Left kidney (tissue), 2 donors: Measurements from ENCODE around the gene SLC4A8. TPM values are rescaled to one million over a fixed set of nuclear protein-coding genes. Genes with fewer than 3 reads are reported as not detected.

ENCODE experiments used
- DNase-seq: peaks from one replicate; pipeline ENCODE4 v3.0.0-alpha.2; 2013
- polyA plus RNA-seq: library from polyadenylated mRNA; unstranded; fragments of 120-200 nt; gene quantifications from one replicate; pipeline ENCODE4 v1.2.1, GENCODE V29; 2013; ENCODE audit not compliant: insufficient read length

Gene SLC4A8
- polyA plus RNA-seq, 1 donor, result 6.2 TPM

DNA sequence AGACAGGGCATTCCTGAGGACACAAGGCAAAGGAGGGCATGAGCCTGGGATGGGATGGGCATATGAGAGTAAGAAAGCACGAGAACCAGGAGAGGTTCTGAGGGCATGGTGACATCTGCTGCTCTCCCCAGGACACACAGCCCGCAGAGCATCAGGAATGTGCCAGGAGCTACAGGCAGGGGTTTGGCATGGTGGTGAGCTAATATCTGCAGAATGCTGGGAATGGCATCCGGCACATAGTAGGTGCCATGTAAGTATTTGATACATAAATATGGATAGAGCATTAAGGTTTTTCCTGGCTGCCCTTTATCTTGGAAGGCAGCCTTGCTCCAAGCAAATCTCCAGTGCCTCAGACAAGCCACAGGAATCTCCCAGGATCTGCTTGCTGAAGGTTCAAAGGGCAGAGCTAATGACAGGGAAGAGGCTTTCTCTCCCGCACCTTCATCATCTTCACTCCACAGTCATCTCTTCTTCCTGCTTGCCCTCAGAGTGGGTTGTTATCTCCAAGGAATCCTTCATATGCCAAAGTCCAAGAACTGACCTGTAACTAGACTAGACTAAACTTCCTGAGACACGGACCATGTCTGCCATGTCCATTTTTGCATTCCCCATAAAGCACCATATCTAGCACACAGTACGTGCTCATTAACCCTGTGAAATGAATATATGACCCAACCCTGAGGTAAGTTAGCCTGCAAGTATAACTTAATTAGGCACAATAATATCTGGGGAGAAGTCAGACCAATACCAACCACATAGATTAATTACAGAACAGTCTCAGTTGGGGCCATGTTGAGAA, 104.4 kb downstream of the SLC4A8 start:
- DNase-seq, result no peak

- no peak for DNase-seq
Measured at GRCh38 chr12:51529651-51529970, 105.0 kb downstream of the SLC4A8 start.

DNA sequence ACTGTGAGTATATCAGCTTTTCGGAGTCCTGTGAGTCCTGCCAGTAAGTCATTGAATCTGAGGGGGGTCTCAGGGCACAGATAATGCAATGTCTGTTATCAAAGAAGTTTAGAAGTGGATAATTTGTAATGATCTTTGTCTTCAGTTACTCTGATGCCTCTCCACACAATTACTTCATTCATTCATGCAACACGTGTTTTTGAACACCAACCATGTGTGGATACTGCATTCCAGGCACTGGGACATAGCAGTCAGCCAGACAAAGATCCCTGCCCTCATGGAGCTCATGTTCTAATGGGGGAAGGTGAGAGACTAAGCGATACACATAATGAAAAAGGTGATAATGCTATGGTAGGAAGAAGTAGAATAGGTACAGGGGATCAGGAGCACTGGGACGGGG, 105.6 kb downstream of the SLC4A8 start:
- no peak for DNase-seq

DNA sequence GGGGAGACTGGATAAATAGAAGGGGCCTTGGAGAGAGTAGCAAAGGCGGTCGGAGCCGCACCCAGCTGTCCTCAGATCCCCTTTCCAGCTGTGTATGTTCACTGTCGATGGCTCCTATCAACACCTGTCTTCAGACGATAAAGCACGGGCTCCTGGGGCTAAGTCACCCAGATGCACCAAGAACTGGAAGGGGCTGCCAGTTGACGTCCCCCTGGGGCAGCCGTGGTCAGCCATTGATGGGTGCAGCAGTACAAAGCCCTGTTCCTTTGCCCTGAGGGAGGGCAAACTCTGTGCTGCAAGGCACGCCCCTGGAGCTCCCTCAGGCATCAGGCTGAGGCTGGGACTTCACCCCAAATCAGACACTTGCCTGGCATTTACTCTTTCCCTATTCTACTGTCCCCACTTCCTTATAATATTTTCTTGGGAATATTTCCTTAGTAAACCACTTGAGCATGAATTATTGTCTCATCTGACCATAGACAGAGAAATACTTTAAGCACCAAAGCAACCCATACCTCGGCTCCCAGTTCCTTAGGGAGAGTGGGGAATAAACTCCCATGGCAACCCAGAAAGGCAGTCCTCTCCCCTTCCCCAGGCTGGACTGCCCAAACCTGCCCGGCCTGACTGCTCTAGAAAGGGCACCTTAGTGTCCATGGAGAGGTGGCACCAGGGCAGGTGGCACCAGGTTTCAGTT, 106.8 kb downstream of the SLC4A8 start:
- DNase-seq, result no peak

GRCh38 chr12:51531978-51532497, 107.4 kb downstream of the SLC4A8 start:
- peak; percentile 79 for DNase-seq

- DNase-seq, result peak; percentile 8
Measured at GRCh38 chr12:51533799-51534198, 109.2 kb downstream of the SLC4A8 start.

DNA sequence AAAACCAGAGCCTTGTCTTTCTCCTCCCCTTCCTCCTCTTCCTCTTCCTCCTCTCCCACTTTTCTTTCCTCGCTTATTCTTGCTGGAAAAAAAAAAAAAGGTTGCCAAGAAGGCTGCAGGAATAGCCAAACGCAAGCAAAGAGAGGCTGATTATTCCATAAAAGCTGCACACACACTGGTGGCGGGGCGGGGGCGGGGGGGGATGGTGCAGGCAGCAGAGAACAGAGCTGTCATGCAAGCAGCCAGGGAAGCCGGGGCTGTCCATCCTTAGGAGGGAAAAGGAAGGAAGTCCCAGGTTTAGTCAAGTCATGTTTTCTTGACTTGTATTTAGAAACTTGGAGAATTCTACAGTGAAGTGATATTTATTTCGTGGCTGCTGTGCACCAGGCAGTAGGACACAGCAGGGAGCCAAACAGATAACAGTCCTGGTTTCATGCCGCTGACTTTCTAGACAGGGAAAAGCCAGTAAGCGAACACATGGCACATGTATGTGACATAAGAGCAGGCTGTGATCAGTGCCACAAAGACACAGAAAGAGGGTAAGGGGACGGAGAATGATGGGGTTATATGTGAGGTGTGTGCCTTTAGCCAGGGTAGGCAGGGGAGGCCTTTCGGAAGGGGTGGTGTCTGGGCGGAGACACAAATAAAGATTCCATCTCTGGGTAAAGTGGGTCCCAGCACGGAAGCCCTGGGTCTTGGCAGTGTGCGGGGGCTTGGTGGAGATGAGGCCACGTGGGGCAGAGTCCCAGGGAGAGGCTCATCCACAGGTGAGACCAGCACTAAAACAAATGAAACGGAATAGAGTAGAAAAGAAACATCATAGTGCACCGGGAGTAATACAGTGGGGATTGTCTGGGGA, 109.8 kb downstream of the SLC4A8 start:
- DNase-seq, result no peak

DNA sequence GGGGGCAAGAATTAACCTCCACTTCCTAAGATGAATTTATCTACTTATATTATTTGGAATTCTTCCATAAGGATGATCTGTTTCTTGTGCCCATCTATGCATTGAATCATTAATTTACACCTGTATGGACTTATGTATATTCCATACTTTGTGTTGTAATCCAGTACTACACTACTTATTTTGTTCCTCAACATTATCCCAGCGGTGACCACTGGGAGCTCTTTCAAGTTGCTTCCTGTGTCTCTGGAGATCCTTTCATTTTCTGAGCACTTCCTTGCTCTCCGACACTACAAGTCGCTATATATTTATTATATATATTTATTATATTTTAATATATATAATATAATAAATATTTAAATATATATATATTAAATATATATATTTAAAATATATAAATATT, 111.5 kb downstream of the SLC4A8 start:
- DNase-seq, result no peak

DNA sequence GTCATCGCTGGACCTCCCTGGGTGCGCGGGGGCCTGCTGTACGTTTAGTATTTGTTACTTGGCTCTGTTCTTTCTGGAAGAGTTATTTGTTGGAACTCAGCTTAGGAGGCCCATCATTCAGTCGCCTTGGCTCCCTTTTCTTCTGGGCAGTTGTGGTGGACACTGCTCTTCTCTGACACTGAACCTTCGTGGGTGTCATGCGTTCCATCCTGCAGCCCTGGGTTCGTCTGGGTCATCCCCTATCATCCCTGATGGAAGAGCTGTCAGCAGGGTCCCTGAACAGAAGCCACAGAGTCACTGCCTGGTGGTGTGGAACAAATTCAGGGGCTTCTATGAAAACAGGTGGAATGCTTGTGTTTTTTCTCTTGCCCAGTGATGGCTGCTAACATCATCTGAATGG, 113.5 kb downstream of the SLC4A8 start:
- DNase-seq, result no peak

DNA sequence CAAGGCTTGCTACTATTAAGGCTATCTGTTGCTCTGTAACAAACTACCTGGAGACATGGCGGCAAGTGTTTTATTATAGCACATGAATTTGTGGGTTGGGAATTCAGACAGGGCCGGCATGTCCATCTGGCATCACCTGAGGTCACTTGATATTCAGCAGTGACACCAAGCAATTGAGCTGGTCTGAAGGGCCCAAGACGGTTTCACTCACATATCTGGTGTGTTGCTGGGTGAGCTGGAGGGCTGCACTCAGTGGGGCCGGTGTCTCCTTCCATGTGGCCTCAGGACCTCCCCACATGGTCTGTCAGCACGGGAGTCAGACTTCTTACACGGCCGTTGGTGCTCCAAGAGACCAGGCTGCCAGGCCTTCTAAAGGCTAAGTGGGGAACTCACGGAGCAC, 114.0 kb downstream of the SLC4A8 start:
- no peak for DNase-seq

GRCh38 chr12:51540996-51541395, 116.4 kb downstream of the SLC4A8 start:
- no peak for DNase-seq

- DNase-seq, result no peak
Measured at GRCh38 chr12:51546097-51546496, 121.5 kb downstream of the SLC4A8 start.

- no peak for DNase-seq
Measured at GRCh38 chr12:51547606-51548005, 123.0 kb downstream of the SLC4A8 start.

DNA sequence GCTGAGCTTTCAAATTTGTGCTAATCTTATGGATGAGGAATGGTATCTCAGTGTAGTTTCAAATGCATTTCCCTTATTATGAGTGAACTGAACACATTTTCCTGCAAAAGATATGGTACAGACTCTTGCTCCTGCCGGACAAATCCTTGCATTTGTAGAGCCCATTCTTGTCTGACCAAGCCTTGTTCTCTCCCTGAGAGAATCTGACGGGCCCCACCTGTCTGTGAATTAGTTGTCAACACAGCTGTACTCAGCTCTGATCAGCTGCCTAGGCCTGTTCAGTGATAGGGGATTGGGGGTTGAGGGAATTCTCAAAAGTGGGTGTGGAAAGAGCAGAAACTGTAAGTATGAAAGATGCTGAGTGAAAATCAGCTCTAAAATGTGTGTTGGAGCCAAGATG, 123.6 kb downstream of the SLC4A8 start:
- no peak for DNase-seq

DNA sequence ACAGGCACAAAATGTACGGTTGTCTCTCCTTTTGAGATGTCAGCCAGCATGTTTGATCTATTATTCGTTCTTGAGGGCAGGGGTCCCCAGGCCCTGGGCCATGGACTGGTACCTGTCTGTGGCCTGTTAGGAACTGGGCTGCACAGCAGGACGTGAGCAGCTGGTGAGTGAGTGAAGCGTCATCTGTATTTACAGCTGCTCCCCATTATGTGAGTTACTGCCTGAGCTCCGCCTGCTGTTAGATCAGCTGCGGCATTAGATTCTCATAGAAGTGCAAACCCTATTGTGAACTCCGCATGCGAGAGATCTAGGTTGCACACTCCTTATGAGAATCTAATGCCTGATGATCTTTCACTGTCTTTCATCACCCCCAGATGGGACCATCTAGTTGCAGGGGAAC, 125.0 kb downstream of the SLC4A8 start:
- DNase-seq, result no peak

Other genes starting within 250 kb of the SLC4A8 start
- gene POU6F1, start 206.8 kb upstream of the SLC4A8 start, polyA plus RNA-seq, result 8.8 TPM
- gene DAZAP2, start 186.0 kb upstream of the SLC4A8 start, polyA plus RNA-seq, result 271 TPM
- gene SMAGP, start 154.4 kb upstream of the SLC4A8 start, polyA plus RNA-seq, result 21.7 TPM
- 3.2 TPM for gene BIN2, start 100.7 kb upstream of the SLC4A8 start, polyA plus RNA-seq
- gene CELA1, start 78.2 kb upstream of the SLC4A8 start, polyA plus RNA-seq, result not detected
- gene GALNT6, start 33.4 kb upstream of the SLC4A8 start, polyA plus RNA-seq, result 6.3 TPM
- 3.4 TPM for gene SCN8A, start 166.4 kb downstream of the SLC4A8 start, polyA plus RNA-seq